HCT116 (cell line): ENCODE measurements around the gene AQP6. TPM values are rescaled to one million over a fixed set of nuclear protein-coding genes. Genes with fewer than 3 reads are reported as not detected.

Experiments used
- ATAC-seq: fragments of 200-7000 bp; cut with Tn5 transposase; 2 replicates; pipeline ENCODE4 v1.9.1; 2020; ENCODE audit warnings: mild to moderate bottlenecking, moderate library complexity
- BruUV-seq: library from RNA; stranded (reverse); fragments of 400-500 nt; replicated peaks from 2 replicates; lab custom pipeline; 2021; lab: Mats Ljungman, UMichigan
- CTCF ChIA-PET: fragments of 300-600 bp; sonication (Branson Sonifier 250); formaldehyde crosslinking; loops from one replicate; lab custom pipeline; 2021; ENCODE audit warnings: antibody characterized with exemption; lab: Charles Lee
- POLR2A ChIA-PET: fragments of 300-600, 350-600 bp; sonication (Branson Sonifier 250); formaldehyde crosslinking; loops from one replicate; lab custom pipeline; 2021; ENCODE audit warnings: antibody characterized with exemption; lab: Charles Lee
- RAD21 ChIA-PET, 2 experiments: fragments of 300-600 bp; sonication (Branson Sonifier 250); formaldehyde crosslinking; loops; one replicate each; lab custom pipeline; 2023; ENCODE audit warnings: low total read pairs in 2 of 2; ENCODE audit not compliant: uncharacterized antibody in 2 of 2, unreplicated experiment in 2 of 2, low non-redundant PET in 1 of 2; lab: Charles Lee
- DNase-seq: peaks from one replicate; pipeline ENCODE4 v3.0.0-alpha.2; 2010; ENCODE audit warnings: low read depth, low spot score
- H2AFZ ChIP-seq: fragments of 200-600 bp; shearing (Covaris generic), sonication (generic); 2 replicates; pipeline ENCODE4 v1.6.1; 2017; ENCODE audit warnings: low read depth, mixed run types, mixed read lengths, antibody characterized with exemption, low read length; ENCODE audit not compliant: poor library complexity, severe bottlenecking
- H3K27ac ChIP-seq: 2 replicates; pipeline ENCODE4 v1.5.1; 2012; ENCODE audit warnings: low read depth, low read length
- H3K27me3 ChIP-seq: fragments of 200-600 bp; sonication (generic); 2 replicates; pipeline ENCODE4 v1.6.1; 2016; ENCODE audit warnings: mixed run types, low read length, mixed read lengths; ENCODE audit not compliant: insufficient read depth
- H3K36me3 ChIP-seq, 2 experiments: fragments of 200-500 bp in 1 of 2; fragments of 200-600 bp in 1 of 2; sonication (Bioruptor generic) in 1 of 2; sonication (generic) in 1 of 2; 2 replicates each; pipeline versions ENCODE4 v1.5.1 to v1.6.1; 2014 to 2016; ENCODE audit warnings: low read length in 2 of 2, inconsistent platforms in 1 of 2, mixed read lengths in 1 of 2, mixed run types in 1 of 2; ENCODE audit not compliant: insufficient read depth in 2 of 2, control insufficient read depth in 1 of 2
- H3K4me1 ChIP-seq, 2 experiments: fragments of 200-600 bp in 1 of 2; sonication (generic) in 1 of 2; 2 replicates each; pipeline versions ENCODE4 v1.5.1 to v1.6.1; 2012 to 2017; ENCODE audit warnings: low read length in 2 of 2, inconsistent platforms in 1 of 2, mild to moderate bottlenecking in 1 of 2, mixed read lengths in 1 of 2, mixed run types in 1 of 2, moderate library complexity in 1 of 2; ENCODE audit not compliant: insufficient read depth in 2 of 2, control insufficient read depth in 1 of 2
- H3K4me2 ChIP-seq: fragments of 200-600 bp; sonication (generic); 2 replicates; pipeline ENCODE4 v1.6.1; 2017; ENCODE audit warnings: mixed run types, low read length, mixed read lengths
- H3K4me3 ChIP-seq, 2 experiments: fragments of 200-600 bp in 1 of 2; sonication (generic) in 1 of 2; replicated peaks in 1 of 2; 2 replicates each; pipeline ENCODE4 v1.5.1; 2011 to 2016; ENCODE audit warnings: low read length in 2 of 2, control low read depth in 1 of 2, low read depth in 1 of 2, mild to moderate bottlenecking in 1 of 2, mixed read lengths in 1 of 2, mixed run types in 1 of 2
- H3K79me2 ChIP-seq: fragments of 200-600 bp; sonication (generic); 2 replicates; pipeline ENCODE4 v1.6.1; 2017; ENCODE audit warnings: mild to moderate bottlenecking, mixed run types, low read length, moderate library complexity, mixed read lengths; ENCODE audit not compliant: insufficient read depth
- H3K9ac ChIP-seq: fragments of 200-600 bp; sonication (generic); 2 replicates; pipeline ENCODE4 v1.6.1; 2016; ENCODE audit warnings: low read length, mixed read lengths
- H3K9me2 ChIP-seq: fragments of 200-600 bp; sonication (generic), shearing (Covaris generic); 2 replicates; pipeline ENCODE4 v1.6.1; 2017; ENCODE audit warnings: mixed run types, mild to moderate bottlenecking, moderate library complexity; ENCODE audit not compliant: insufficient read depth
- H3K9me3 ChIP-seq, 2 experiments: fragments of 200-500 bp in 1 of 2; fragments of 200-600 bp in 1 of 2; sonication (Bioruptor generic) in 1 of 2; sonication (generic) in 1 of 2; 2 replicates each; pipeline ENCODE4 v1.6.1; 2014 to 2017; ENCODE audit warnings: low read length in 2 of 2, mixed read lengths in 2 of 2, inconsistent platforms in 1 of 2, low read depth in 1 of 2, mild to moderate bottlenecking in 1 of 2, mixed run types in 1 of 2, moderate library complexity in 1 of 2; ENCODE audit not compliant: control insufficient read depth in 1 of 2, insufficient read depth in 1 of 2
- H4K20me1 ChIP-seq: fragments of 200-600 bp; sonication (generic), shearing (Covaris generic); 2 replicates; pipeline ENCODE4 v1.6.1; 2017; ENCODE audit warnings: mixed run types, mild to moderate bottlenecking, moderate library complexity; ENCODE audit not compliant: insufficient read depth
- CEBPB ChIP-seq: IDR thresholded peaks from 2 replicates; pipeline ENCODE4 v1.6.1; 2012; ENCODE audit warnings: low read depth
- EGR1 ChIP-seq: IDR thresholded peaks from 2 replicates; pipeline ENCODE4 v1.6.1; 2012; ENCODE audit warnings: low read depth
- REST ChIP-seq: IDR thresholded peaks from 2 replicates; pipeline ENCODE4 v1.6.1; 2012; ENCODE audit warnings: low read depth
- SRF ChIP-seq: IDR thresholded peaks from 2 replicates; pipeline ENCODE4 v1.6.1; 2012; ENCODE audit warnings: low read depth
- TCF7L2 ChIP-seq: IDR thresholded peaks from 2 replicates; pipeline ENCODE4 v1.7.0; 2011; ENCODE audit warnings: borderline replicate concordance, inconsistent platforms; ENCODE audit not compliant: insufficient read depth, insufficient read length; ENCODE audit errors: extremely low read depth
- YY1 ChIP-seq: IDR thresholded peaks from 2 replicates; pipeline ENCODE4 v1.6.1; 2011; ENCODE audit warnings: low read length, low read depth, moderate library complexity, mild to moderate bottlenecking; ENCODE audit not compliant: insufficient replicate concordance; ENCODE audit errors: extremely low read depth
- intact Hi-C: fragments of 100-400 bp; cut with micrococcal nuclease; formaldehyde crosslinking; loops from 2 replicates; pipeline ENCODE4 v1.10.0; 2022
- total RNA-seq: library from RNA; stranded (reverse); gene quantifications from one replicate; pipeline ENCODE4 v1.2.1, GENCODE V29; 2021; ENCODE audit not compliant: unreplicated experiment

AQP6 gene
- total RNA-seq, 1 experiment from 2014 or later: not detected

GRCh38 chr12:49951411-49952240 lies 21.1 kb upstream of the AQP6 start:
- no peak overlapping the region for H3K27ac ChIP-seq
- no peak for ATAC-seq
- no TSS peak for BruUV-seq
- no peaks in the 10 kb centered on the region for H3K27me3 ChIP-seq
- CTCF ChIA-PET: no interaction called here
- no peak overlapping the region for H3K4me3 ChIP-seq
- H3K79me2 ChIP-seq: no peaks in the 10 kb centered on the region
- no peak overlapping the region for H2AFZ ChIP-seq
- intact Hi-C loops: no loop called here
- no peak overlapping the region for H3K4me2 ChIP-seq
- H3K9me3 ChIP-seq: no peaks in the 10 kb centered on the region
- no peaks in the 10 kb centered on the region for H3K9me2 ChIP-seq
- POLR2A ChIA-PET: no interaction called here
- H3K36me3 ChIP-seq: no peaks in the 10 kb centered on the region
- H4K20me1 ChIP-seq: no peaks in the 10 kb centered on the region
- TF ChIP-seq TCF7L2: no peak
- no peak for TF ChIP-seq YY1
- TF ChIP-seq REST: no peak
- TF ChIP-seq CEBPB: no peak
- no peak for TF ChIP-seq EGR1
- no peak for TF ChIP-seq SRF
- H3K9ac ChIP-seq: no peak overlapping the region
- no peak for DNase-seq
- H3K4me1 ChIP-seq: no peaks in the 10 kb centered on the region
- RAD21 ChIA-PET: no interaction called here
